Activated CD8-positive, alpha-beta T cell treated with anti-CD3 and anti-CD28 coated beads, Interleukin-2, amount 10 ng/mL, durations not matched to agents 7 days and 5 days (primary cell): Measurements from ENCODE around the gene IFRD2. TPM values are rescaled to one million over a fixed set of nuclear protein-coding genes. Genes with fewer than 3 reads are reported as not detected.
A peak's percentile ranks its signal among the peaks of the same experiment; 100 is the strongest.

ENCODE experiments used
- ATAC-seq: fragments of 150-1000 bp; cut with Tn5 transposase; one replicate; pipeline ENCODE4 v1.10.0; 2021; ENCODE audit warnings: moderate library complexity
- CTCF ChIA-PET: fragments of 350-600 bp; sonication (Branson Sonifier 250); formaldehyde crosslinking; loops from one replicate; lab custom pipeline; 2021; ENCODE audit warnings: antibody characterized with exemption; lab: Charles Lee
- POLR2A ChIA-PET: fragments of 350-600 bp; sonication (Branson Sonifier 250); formaldehyde crosslinking; loops from one replicate; lab custom pipeline; 2021; ENCODE audit warnings: antibody characterized with exemption; lab: Charles Lee
- DNase-seq: peaks from one replicate; pipeline ENCODE4 v3.0.0-alpha.2; 2020
- H3K27ac Mint-ChIP-seq: one replicate; pipeline ENCODE4 v1.8.0; 2021; ENCODE audit warnings: mild to moderate bottlenecking, mixed read lengths
- H3K27me3 Mint-ChIP-seq: one replicate; pipeline ENCODE4 v1.8.0; 2021; ENCODE audit warnings: low read depth, mixed read lengths
- H3K36me3 Mint-ChIP-seq: one replicate; pipeline ENCODE4 v1.8.0; 2021; ENCODE audit warnings: low read depth, mixed read lengths
- H3K4me1 Mint-ChIP-seq: one replicate; pipeline ENCODE4 v1.8.0; 2021; ENCODE audit warnings: low read depth, mixed read lengths
- H3K4me3 Mint-ChIP-seq: one replicate; pipeline ENCODE4 v1.8.0; 2021; ENCODE audit warnings: mild to moderate bottlenecking, mixed read lengths
- H3K9me3 Mint-ChIP-seq: one replicate; pipeline ENCODE4 v1.8.0; 2022; ENCODE audit warnings: mixed read lengths; ENCODE audit not compliant: insufficient read depth
- total RNA-seq, 2 experiments: library from RNA; stranded (reverse); gene quantifications; one replicate each; pipeline ENCODE4 v1.2.3, GENCODE V29; 2021

Gene IFRD2
- total RNA-seq, 2 experiments from 2014 or later, result 81.3 to 85.1 TPM

DNA sequence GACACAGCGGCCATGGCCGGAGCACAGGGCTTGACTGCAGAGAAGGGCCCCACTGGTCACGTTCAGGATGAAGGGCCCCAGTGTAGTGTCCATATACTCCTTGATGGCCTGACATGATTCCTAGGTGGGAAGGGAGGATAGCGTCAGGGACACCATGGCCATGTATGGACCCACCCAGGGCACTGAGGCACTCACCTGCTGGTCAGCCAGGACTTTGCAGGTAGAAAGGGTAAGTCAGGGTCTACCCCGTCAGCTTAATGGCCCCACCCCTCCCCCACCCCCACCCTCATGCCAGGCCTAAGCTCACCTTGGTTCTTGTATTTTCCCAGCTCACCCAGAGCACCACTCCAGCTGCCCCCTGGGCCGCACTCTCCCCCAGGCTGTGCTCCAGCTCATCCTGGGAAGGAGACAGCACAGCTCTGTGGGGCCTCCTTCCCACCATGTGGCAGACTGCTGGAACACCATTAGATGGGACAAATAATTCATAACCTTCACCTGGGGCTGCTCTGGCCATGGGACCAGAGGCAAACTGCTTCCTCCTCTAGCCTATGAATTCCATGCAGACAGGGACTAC, 8.5 kb upstream of the IFRD2 start:
- H3K4me1 Mint-ChIP-seq, result peaks cover 32% of the 10 kb centered on the region
- CTCF ChIA-PET, result interaction anchor here (10.1 kb wide), 1 partner anchor 21 kb away, joined by 113 read pairs; the partner anchor contains the start of gene HYAL2
- no peaks in the 10 kb centered on the region for H3K27me3 Mint-ChIP-seq
- peak overlapping the region; percentile 99 for H3K27ac Mint-ChIP-seq
- H3K4me3 Mint-ChIP-seq, result peak overlapping the region; percentile 97
- H3K9me3 Mint-ChIP-seq, result no peaks in the 10 kb centered on the region
- H3K36me3 Mint-ChIP-seq, result peaks cover 2% of the 10 kb centered on the region
- POLR2A ChIA-PET, result no interaction called here
- ATAC-seq (no peak), DNase-seq (no peak)

DNA sequence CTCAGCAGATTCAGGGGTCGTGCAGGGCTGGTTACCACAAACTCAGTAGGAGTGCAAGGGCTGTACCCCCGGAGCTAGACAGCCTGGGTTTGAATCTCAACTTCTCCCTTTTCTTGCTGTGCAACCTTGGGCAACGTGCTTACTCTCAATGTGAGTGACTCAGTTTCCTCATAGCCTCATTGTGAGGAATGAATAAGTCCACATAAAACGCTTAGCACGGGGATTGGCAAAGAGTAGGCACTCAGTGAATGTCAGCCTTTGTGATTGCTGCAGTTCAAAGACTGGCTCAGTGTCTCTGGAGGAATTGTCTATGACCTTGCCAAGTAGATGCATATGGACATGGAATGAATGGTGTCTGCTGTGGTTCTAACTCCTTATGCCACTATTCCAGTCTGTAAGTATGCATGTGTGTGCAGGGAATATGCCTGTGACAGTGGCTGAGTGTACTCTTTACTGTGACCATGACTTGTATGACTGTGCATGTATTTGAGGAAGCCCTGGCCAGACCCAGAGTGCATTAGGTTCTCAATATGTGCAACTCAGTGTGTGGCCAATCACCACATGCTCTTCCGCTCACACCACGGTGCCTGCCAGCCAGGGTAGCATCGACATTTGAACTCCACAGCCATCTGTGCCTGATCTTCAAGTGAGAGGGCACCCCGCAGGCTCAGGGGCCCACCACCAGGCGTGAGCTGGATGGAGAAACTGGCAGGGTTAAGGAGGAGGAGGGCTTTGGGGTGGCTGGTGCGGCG, 7.9 kb upstream of the IFRD2 start:
- Mint-ChIP-seq H3K4me3 (peak overlapping the region; percentile 97), H3K27me3 (no peaks in the 10 kb centered on the region), H3K27ac (peak overlapping the region; percentile 99), H3K4me1 (peaks cover 32% of the 10 kb centered on the region), H3K36me3 (peaks cover 2% of the 10 kb centered on the region), H3K9me3 (no peaks in the 10 kb centered on the region)
- no peak for DNase-seq
- CTCF ChIA-PET, result interaction anchor here (0.9 to 10.1 kb wide), 11 partner anchors 13 to 242 kb away, joined by 3 to 113 read pairs (median 6); partner anchors contain the start of genes HYAL2 and RASSF1
- POLR2A ChIA-PET, result interaction anchor here (0.7 to 3.5 kb wide), 12 partner anchors 12 to 306 kb away, joined by 3 to 27 read pairs (median 4); partner anchors contain the start of genes GNAI2 and RASSF1
- ATAC-seq, result no peak

DNA sequence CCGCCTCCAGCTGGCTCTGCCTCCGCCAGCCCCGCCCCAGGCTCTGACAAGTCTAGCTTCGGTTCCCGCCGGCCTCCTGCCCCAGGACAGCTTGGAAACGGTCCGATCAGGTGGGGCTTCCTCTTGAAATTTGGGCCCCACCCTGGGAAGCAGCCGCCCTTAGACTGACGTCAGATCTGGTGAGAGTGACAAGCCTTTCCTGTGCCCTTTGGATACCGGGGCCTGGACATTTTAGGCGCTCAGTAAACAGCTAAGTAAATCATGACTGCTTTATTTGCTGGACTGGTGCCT, 7.4 kb upstream of the IFRD2 start:
- H3K27me3 Mint-ChIP-seq, result no peaks in the 10 kb centered on the region
- DNase-seq (no peak), ATAC-seq (no peak)
- peaks cover 2% of the 10 kb centered on the region for H3K36me3 Mint-ChIP-seq
- no peaks in the 10 kb centered on the region for H3K9me3 Mint-ChIP-seq
- peak overlapping the region; percentile 99 for H3K27ac Mint-ChIP-seq
- ChIA-PET CTCF (interaction anchor here (0.9 to 10.1 kb wide), 12 partner anchors 14 to 243 kb away, joined by 3 to 113 read pairs (median 6); partner anchors contain the start of genes HYAL2 and RASSF1), POLR2A (interaction anchor here (0.7 to 3.5 kb wide), 13 partner anchors 11 to 307 kb away, joined by 3 to 27 read pairs (median 4); partner anchors contain the start of genes CYB561D2, GNAI2, NPRL2 and RASSF1)
- H3K4me1 Mint-ChIP-seq, result peaks cover 32% of the 10 kb centered on the region
- H3K4me3 Mint-ChIP-seq, result peak overlapping the region; percentile 97

DNA sequence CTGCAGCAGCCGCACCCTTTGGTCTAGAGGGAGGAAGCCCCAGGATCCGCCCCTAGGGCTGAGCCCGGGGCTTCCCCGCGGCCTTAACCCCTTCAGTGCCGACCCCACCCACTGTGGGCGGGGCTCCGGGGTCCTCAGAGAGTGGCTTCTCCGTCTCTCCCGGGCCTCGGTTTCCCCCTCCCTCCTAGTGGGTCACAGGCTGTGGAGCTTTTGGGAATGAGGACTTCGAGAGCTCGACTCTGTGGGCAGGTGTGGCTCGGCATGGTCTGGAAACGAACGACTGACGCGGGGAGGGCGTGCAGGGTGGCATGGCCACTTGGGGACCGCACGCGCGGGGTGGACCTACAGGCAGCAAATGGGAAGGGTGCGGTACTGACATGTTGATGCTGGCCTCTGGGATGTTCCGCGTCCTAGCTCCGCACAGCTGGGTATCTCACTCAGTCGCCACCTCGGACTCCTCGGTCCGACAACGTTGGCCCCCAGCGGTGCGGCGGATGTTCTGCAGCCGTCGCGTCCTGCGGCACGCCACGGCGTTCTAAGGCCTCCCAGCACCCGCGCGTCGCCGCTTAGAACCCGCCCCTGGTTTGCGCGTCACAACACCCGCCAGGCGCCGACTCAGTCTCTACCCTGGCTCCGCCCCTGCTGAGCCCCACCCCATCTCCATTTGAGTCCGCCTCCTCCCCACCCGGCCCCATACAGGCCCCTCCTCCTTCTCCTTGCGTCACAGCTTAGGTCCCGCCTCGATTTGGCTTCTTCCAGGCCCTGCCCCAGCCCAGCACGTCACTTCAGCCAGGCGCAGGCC, 6.8 kb upstream of the IFRD2 start, which contains the start of the genes HYAL3 and NAA80:
Gene HYAL3 (minus strand): TSS at position 570 of the 802 bp plus-strand sequence. CDS start 3,803 bp downstream, outside the sequence.
Gene NAA80 (minus strand): TSS at position 570 of the 802 bp plus-strand sequence. CDS start 1,942 bp downstream, outside the sequence.
- peak within 1 kb of the TSS; percentile 97 for H3K4me3 Mint-ChIP-seq
- H3K4me1 Mint-ChIP-seq, result peaks cover 32% of the 10 kb centered on the region
- peaks cover 2% of the 10 kb centered on the region for H3K36me3 Mint-ChIP-seq
- no peaks in the 10 kb centered on the region for H3K27me3 Mint-ChIP-seq
- H3K27ac Mint-ChIP-seq, result peak within 1 kb of the TSS; percentile 99
- peak; percentile 87 for ATAC-seq
- ChIA-PET CTCF (interaction anchor here (0.9 to 10.1 kb wide), 13 partner anchors 14 to 243 kb away, joined by 3 to 113 read pairs (median 6); partner anchors contain the start of genes HYAL2, RASSF1 and TUSC2), POLR2A (interaction anchor here (0.7 to 3.5 kb wide), 15 partner anchors 11 to 359 kb away, joined by 3 to 27 read pairs (median 4); partner anchors contain the start of genes CYB561D2, GNAI2, NPRL2 and RASSF1)
- DNase-seq, result peak; percentile 100
- no peaks in the 10 kb centered on the region for H3K9me3 Mint-ChIP-seq

DNA sequence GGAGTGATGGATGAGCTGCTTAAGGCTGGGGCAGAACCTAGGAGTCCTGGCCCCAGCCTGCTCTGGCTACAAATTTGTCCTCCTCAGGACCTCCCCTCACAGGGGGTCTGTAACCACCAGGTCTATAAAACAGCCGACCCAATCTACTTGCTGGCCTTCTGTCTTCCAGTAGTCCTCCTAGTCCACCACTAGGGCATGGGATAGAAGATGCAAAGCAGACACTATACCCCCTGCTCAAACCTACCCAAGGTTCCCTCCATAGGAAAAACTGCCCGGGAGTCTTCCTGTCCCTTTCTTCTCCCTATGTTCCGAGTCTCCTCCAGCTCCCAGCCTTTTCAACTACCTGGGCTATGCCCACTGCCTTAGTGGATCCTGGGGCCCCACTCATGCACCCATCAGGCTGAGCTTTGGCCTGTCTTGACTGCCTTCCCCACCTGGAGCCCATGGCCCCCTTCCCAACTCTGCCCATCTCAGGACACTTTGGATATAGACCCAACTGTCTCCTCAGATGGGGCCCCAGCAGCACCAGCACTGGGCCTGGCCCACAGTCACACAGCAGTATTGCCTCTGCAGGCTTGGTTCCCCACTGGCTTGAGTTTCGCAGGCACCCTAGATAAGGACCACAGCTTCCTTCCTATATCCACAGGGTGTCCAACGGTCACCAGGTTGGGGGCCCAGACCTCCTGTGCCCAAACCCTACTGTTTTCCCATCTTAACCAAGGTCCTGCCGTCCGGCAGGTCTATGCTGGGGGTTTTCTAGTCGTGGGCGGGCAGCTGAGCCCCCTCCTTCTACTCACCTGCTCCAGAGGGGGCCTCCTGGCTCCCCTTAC, 5.9 kb upstream of the IFRD2 start:
- CTCF ChIA-PET, result interaction anchor here (0.7 to 10.1 kb wide), 12 partner anchors 23 to 71 kb away, joined by 3 to 113 read pairs (median 6); partner anchors contain the start of genes CYB561D2, HYAL2, NPRL2 and RASSF1
- Mint-ChIP-seq H3K27ac (peak overlapping the region; percentile 99), H3K27me3 (no peaks in the 10 kb centered on the region), H3K4me3 (peak overlapping the region; percentile 97), H3K4me1 (peaks cover 34% of the 10 kb centered on the region), H3K36me3 (peaks cover 2% of the 10 kb centered on the region), H3K9me3 (no peaks in the 10 kb centered on the region)
- POLR2A ChIA-PET, result interaction anchor here (0.5 to 3.5 kb wide), 11 partner anchors 10 to 358 kb away, joined by 3 to 27 read pairs (median 4); partner anchors contain the start of genes CYB561D2, NPRL2, RASSF1 and RBM6
- DNase-seq, result no peak
- no peak for ATAC-seq

DNA sequence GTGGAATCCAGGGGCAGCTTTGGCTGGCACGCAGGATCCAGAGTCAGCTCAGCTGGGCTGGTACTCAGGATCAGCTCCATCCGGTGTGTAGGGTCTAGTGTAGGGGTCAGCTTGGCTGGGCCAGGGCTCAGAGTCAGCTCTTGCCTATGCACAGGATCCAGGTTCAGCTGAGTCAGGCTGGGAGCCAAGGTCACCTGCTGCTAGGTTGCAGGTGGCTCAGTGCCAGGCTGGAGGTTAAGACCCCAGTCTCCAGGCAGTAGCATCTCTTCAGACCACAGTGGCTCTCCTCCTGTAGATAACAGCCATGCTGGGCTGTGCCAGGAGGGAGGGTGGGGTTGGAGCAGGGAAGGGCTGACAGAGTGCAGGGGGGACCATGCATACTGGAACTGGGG, 5.2 kb upstream of the IFRD2 start:
- H3K36me3 Mint-ChIP-seq, result peaks cover 2% of the 10 kb centered on the region
- H3K27me3 Mint-ChIP-seq, result no peaks in the 10 kb centered on the region
- peaks cover 41% of the 10 kb centered on the region for H3K4me1 Mint-ChIP-seq
- peak overlapping the region; percentile 99 for H3K27ac Mint-ChIP-seq
- H3K9me3 Mint-ChIP-seq, result no peaks in the 10 kb centered on the region
- POLR2A ChIA-PET, result interaction anchor here (0.5 to 3.5 kb wide), 2 partner anchors 18 to 40 kb away, joined by 4 to 27 read pairs; no protein-coding TSS in a partner anchor
- H3K4me3 Mint-ChIP-seq, result peak overlapping the region; percentile 97
- CTCF ChIA-PET, result interaction anchor here (1.2 to 1.4 kb wide), 2 partner anchors 23 to 25 kb away, joined by 3 read pairs; no protein-coding TSS in a partner anchor
- ATAC-seq, result no peak
- DNase-seq, result no peak

DNA sequence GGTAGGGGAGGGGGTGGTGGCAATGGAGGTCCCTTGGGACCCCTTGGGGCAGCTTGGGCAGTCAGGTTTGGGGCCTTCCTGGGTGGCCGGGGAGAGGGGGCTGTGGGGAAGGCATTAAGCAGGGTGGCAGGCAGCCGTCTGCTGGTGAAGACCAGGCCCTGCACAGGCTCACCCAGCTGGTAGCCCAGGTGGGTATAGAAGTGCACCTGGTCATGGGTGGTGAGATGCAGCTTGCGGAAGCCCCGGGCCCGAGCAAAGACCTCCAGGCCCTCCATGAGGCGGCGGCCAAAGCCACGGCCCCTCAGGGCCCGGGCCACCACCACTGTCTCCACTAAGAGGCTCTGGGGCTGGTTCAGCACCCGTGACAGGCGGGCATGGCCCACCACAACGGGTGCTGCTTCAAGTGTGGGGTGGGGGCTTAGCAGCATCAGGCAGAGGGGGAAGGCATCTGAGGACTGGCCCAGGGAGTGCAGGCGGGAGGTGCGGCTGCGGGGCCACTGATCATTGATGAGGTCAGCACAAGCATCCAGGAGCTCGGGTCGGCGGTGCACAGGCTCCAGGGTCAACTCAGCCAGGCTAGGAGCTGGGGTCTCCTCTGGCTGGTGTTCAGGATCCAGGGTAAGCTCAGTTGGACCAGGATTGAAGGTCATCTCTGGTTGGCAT, 4.6 kb upstream of the IFRD2 start:
- ChIA-PET POLR2A (interaction anchor here (3.5 kb wide), 1 partner anchor 40 kb away, joined by 27 read pairs; no protein-coding TSS in a partner anchor), CTCF (interaction anchor here (1.4 kb wide), 1 partner anchor 25 kb away, joined by 3 read pairs; no protein-coding TSS in a partner anchor)
- ATAC-seq (no peak), DNase-seq (no peak)
- Mint-ChIP-seq H3K27me3 (no peaks in the 10 kb centered on the region), H3K27ac (peak overlapping the region; percentile 99), H3K36me3 (peaks cover 2% of the 10 kb centered on the region), H3K4me1 (peaks cover 42% of the 10 kb centered on the region), H3K4me3 (no peak overlapping the region), H3K9me3 (no peaks in the 10 kb centered on the region)

DNA sequence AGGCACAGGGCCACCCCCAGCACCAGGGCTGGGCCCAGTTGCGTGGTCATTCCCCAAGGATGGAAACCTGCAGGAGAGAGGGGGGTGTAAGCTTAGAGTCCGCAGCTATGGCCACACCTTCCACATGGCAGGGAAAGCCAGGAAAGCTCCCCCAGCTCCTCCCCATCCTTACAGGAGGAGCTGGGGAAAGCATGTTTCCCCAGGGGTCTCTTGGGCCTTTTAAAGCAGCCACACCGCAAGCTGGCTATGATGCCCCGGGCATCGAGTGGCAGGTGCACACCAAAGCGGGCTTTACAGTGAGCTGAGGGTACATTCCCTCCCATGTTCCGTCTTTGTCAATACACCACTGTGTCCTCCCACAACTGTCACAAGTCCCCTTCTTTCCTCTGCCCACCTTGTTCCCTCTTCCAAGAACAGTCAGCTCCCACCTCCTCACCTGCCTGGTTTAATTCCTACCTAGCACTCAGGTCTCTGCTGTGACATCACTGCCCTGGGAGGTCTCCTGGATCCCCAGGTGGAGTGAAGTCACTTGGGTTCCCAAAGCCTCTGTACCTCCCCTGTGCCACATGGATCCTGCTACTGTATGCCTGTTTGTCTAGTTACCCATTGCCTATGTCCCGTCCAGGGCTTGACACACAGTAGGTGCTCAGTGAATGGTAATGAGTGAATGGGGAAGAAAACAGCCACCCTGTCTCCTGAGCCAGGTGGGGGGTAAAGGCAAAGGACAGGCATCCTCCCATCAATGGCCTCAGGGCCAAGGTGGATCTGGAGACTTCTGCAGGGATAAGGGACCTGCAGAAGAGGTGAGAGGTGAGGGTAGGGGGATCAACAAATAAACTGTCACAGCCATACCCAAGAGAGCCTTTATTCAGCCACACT, 3.6 kb upstream of the IFRD2 start:
- Mint-ChIP-seq H3K27me3 (no peaks in the 10 kb centered on the region), H3K27ac (peak overlapping the region; percentile 1), H3K9me3 (no peaks in the 10 kb centered on the region), H3K4me3 (no peak overlapping the region), H3K4me1 (peaks cover 45% of the 10 kb centered on the region), H3K36me3 (peaks cover 7% of the 10 kb centered on the region)
- ChIA-PET CTCF (interaction anchor here (1.3 kb wide), 1 partner anchor 21 kb away, joined by 3 read pairs; no protein-coding TSS in a partner anchor), POLR2A (no interaction called here)
- ATAC-seq (no peak), DNase-seq (no peak)
